Ovary (tissue), 9 donors: ENCODE data around the gene CSK. TPM values are rescaled to one million over a fixed set of nuclear protein-coding genes. Genes with fewer than 3 reads are reported as not detected.

ENCODE experiments used
- DNase-seq, 5 donors: peaks; one replicate each; pipeline ENCODE4 v3.0.0-alpha.2; 2019 to 2020
- H3K27ac ChIP-seq, 2 donors: fragments of 200-600 bp; one replicate each; pipeline versions ENCODE4 v1.5.1 to v1.8.0; 2019 to 2022
- H3K27me3 ChIP-seq: fragments of 200-600 bp; one replicate; pipeline ENCODE4 v1.8.0; 2022
- H3K36me3 ChIP-seq: fragments of 200-600 bp; sonication (generic); one replicate; pipeline ENCODE4 v1.5.1; 2019
- H3K4me1 ChIP-seq: one replicate; pipeline ENCODE4 v1.8.1; 2013; ENCODE audit warnings: mild to moderate bottlenecking, moderate library complexity; ENCODE audit not compliant: insufficient read depth
- H3K4me3 ChIP-seq: fragments of 200-600 bp; sonication (generic); one replicate; pipeline ENCODE4 v1.5.1; 2017
- H3K9me3 ChIP-seq, 2 donors: fragments of 200-600 bp in 1 of 2; sonication (generic) in 1 of 2; one replicate each; pipeline versions ENCODE4 v1.5.1 to v1.8.1; 2013 to 2019; ENCODE audit warnings: mild to moderate bottlenecking in 1 of 2, moderate library complexity in 1 of 2
- EP300 ChIP-seq: sonication (generic); formaldehyde crosslinking; IDR thresholded peaks from one replicate; pipeline ENCODE4 v1.6.1; 2017; ENCODE audit warnings: antibody characterized with exemption
- POLR2A ChIP-seq: fragments of 450-650 bp; IDR thresholded peaks from one replicate; pipeline ENCODE4 v1.6.1; 2017; ENCODE audit warnings: antibody characterized with exemption, mild to moderate bottlenecking, moderate library complexity
- WGBS, 3 donors: extraction: QIAGEN DNeasy Blood & Tissue Kit in 1 of 3; methylation state at CpG; one replicate each; pipeline versions ENCODE4 v1.1.5 to v1.1.7; 2013 to 2017; 5-methylcytosine and 5-hydroxymethylcytosine counted together
- intact Hi-C, 4 donors: fragments of 100-400 bp; cut with DNase I; formaldehyde crosslinking; loops; one replicate each; pipeline versions ENCODE4 v1.11.0 to v1.15.1; 2022 to 2023
- polyA plus RNA-seq, 2 donors: library from polyadenylated mRNA; stranded (reverse); fragments of 200-250 nt in 1 of 2; fragments of 350-450 nt in 1 of 2; fragmentation: Illumina TruSeq in 1 of 2; extraction: RNeasy Lipid Tissue Mini Kit (QIAGEN cat#74804) in 1 of 2; gene quantifications; one replicate each; pipeline ENCODE4 v1.2.3, GENCODE V29; 2013 to 2014
- total RNA-seq, 7 donors: library from RNA; depleted of rRNA in 2 of 7; stranded (reverse); fragments of >200 nt in 2 of 7; fragmentation: NEBNext Ultra II Directional in 3 of 7; extraction: Animal tissue kit (Norgen Biotek cat#: 25700) in 3 of 7; gene quantifications; one replicate each; pipeline versions ENCODE4 v1.1.0 to v1.2.4, GENCODE V29; 2016 to 2023
- TF ChIP-seq, protein P1 (sequence below), 3 donors: fragments of 450-650 bp in 2 of 3; fragments of 200-600 bp in 1 of 3; IDR thresholded peaks; one replicate each; pipeline versions ENCODE4 v1.5.1 to v1.8.0; 2016 to 2022; ENCODE audit warnings: antibody characterized with exemption in 3 of 3, mild to moderate bottlenecking in 1 of 3
- donor health status: DM: no; HTN: no; CAD: no; lungs with moderate emphysema.
- donor health status: DM: no; HTN: no; CAD: no.
- donor health status: Bipolar disorder and iron deficiency.
- donor health status: DM: yes; HTN: yes; CAD: no.
- donor health status: DM: no; HTN: no; CAD: no.
- donor health status: DM: yes; HTN: yes; CAD: no.

The CSK gene
- total and polyA plus RNA-seq, 9 donors, result 9.2 to 49.6 (median 41.1) TPM

DNA sequence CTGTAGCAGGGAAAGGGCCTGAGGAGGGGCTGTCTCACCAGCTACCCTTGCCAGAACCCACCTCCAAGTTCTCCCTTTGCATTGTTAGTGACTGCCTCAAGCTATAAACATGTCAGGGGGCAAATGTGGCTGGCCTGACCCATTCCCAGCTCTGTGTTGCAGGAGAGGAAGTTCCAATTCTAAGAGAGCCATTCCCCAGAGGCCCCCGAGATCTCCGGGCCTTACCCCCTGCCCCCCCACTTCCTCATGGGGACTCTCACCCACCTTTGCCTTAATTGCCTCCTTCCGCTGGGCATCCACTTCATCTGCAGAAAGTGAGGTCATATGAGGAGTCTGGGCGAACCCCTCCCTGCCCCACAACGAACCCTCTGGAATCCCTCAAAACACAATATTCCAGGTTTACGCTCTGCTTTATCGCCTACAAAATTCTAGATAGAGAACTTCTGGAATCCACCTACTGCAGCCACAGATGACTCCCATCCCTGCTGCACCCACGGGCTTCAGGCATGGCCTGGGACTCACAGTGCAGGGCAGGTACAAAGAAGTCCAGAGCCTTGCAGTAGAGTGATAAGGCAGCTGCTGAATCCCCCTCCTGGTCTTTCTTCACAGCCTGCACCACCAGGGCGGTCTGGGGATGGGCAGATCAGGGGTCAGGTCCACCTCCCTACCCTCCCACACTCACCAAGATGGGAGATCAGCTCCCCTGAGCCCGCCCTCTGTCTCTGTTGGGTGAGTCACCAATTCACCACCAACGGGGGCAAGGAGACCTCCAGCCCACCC, 57.1 kb downstream of the CSK start:
- Histone ChIP-seq H3K36me3 (no peaks in the 10 kb centered on the region), H3K27ac (no peak overlapping the region), H3K9me3 (no peaks in the 10 kb centered on the region), H3K27me3 (no peaks in the 10 kb centered on the region), H3K4me3 (no peak overlapping the region), H3K4me1 (peaks cover 4% of the 10 kb centered on the region)
- DNase-seq, result no peak
- intact Hi-C loops, result loop anchor here in 1 of 4 donors (5.0 kb wide), 1 partner anchor 57 kb away; the partner anchor contains the start of gene CSK
- WGBS, 3 donors, result 83 to 89% (median 86%) methylated on average over 11 of the region's 11 CpGs
- no peak for TF ChIP-seq POLR2A
- no peak for TF ChIP-seq EP300

DNA sequence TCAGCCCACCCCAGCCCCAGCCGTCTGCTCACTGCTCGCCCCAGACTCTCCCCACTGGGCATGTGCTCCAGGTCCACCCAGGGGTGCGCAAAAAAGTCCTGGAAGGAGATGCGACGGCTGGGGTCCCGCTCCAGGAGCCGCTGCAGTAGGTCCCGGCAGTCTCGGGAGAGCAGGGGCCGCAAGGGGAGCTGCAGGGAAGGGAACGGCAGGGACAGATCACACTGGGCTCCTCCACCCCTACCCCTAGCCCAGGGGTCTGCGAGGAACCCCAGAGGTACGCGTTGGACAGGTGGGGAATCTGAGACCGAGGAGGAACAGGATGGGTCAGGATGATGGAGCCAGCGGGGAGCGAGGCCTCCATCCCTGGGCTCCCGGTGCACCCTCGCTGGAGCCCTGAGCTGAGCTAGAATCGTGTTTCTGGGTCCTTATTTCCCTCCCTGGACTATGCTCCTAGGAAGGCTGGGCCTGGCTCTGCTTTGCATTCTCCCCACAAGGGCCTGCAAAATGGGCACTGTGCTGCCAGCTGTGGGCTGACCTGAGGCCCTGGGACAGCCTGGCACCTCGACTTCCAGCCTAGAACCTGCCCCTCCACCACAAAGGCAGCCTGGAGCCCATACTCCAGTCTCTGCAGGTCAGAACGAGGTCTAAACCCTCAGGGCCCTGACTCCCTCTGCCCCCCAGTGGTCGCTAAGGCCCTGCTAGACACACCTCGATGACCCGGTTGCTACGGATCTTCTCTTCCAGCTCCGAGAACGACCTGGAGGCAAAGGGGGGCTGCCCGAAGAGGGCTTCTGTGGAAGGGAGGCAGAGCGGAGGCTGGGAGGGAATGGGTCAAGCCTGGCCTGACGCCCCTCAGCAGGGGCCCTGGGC, 57.9 kb downstream of the CSK start:
- Histone ChIP-seq H3K4me1 (peaks cover 4% of the 10 kb centered on the region), H3K36me3 (no peaks in the 10 kb centered on the region), H3K9me3 (no peaks in the 10 kb centered on the region), H3K4me3 (no peak overlapping the region), H3K27me3 (no peaks in the 10 kb centered on the region), H3K27ac (no peak overlapping the region)
- intact Hi-C loops, result loop anchor here in 2 of 4 donors (5.0 to 10.0 kb wide), 2 partner anchors 57 to 65 kb away; partner anchors contain the start of genes CSK (in 2 of the 2) and FAM219B (in 1 of the 2)
- 83 to 88% (median 84%) methylated on average over 31 of the region's 31 CpGs for WGBS, 3 donors
- no peak for DNase-seq
- TF ChIP-seq, protein P1, sequence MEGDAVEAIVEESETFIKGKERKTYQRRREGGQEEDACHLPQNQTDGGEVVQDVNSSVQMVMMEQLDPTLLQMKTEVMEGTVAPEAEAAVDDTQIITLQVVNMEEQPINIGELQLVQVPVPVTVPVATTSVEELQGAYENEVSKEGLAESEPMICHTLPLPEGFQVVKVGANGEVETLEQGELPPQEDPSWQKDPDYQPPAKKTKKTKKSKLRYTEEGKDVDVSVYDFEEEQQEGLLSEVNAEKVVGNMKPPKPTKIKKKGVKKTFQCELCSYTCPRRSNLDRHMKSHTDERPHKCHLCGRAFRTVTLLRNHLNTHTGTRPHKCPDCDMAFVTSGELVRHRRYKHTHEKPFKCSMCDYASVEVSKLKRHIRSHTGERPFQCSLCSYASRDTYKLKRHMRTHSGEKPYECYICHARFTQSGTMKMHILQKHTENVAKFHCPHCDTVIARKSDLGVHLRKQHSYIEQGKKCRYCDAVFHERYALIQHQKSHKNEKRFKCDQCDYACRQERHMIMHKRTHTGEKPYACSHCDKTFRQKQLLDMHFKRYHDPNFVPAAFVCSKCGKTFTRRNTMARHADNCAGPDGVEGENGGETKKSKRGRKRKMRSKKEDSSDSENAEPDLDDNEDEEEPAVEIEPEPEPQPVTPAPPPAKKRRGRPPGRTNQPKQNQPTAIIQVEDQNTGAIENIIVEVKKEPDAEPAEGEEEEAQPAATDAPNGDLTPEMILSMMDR (IDR thresholded peaks at IDR 0.05), result no peak
- TF ChIP-seq POLR2A, result no peak
- no peak for TF ChIP-seq EP300

DNA sequence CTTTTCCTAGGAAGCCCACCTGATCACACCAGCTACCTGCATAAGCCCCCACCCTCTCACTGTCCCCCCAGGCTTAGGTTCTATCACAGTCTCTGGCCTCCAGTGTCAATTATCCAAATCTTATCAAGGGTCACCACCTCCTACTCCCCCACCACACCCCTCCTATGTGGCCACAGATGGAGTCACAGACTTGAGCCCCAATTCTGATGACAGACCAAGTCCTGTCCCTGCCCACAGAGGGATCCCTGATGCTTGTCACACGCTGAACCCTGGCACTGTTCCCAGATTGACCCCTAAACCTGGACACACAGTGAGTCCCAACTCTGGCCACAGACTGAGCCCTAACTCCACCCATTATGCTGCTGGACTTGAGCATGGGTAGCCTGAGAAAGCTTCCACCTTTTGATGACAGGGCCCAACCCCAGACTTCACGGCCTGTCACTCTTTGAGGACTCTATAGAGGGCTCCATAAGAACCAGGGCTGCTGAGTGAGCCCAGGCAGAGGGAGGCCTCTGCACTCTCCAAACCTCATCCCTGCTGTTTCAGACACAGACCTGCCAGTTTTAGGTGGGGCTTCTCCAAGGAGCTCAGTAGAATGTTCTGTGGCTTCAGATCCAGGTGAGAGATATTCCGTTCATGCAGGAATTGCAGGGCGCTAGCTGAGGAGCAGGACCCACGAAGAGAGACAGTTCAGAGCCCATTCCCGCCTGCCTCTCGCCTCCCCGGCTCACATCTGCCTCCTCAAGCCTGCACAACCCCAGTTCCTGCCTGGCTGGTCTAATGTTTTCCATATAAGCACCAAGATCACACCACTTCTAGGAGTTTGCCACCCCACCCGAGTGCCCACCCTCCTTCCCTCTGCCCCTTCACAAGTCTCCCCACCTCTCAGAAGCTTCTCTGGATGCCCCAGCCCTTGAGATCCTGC, 59.2 kb downstream of the CSK start:
- intact Hi-C loops, result loop anchor here in 2 of 4 donors (5.0 to 10.0 kb wide), 2 partner anchors 59 to 64 kb away; partner anchors contain the start of genes CSK (in 1 of the 2) and FAM219B (in 1 of the 2)
- 82 to 91% (median 88%) methylated on average over 9 of the region's 9 CpGs for WGBS, 3 donors
- TF ChIP-seq EP300 (no peak), POLR2A (no peak)
- TF ChIP-seq, protein P1 (IDR thresholded peaks at IDR 0.05), result no peak
- Histone ChIP-seq H3K4me1 (peaks cover 4% of the 10 kb centered on the region), H3K9me3 (no peaks in the 10 kb centered on the region), H3K27me3 (no peaks in the 10 kb centered on the region), H3K4me3 (no peak overlapping the region), H3K36me3 (no peaks in the 10 kb centered on the region), H3K27ac (no peak overlapping the region)
- no peak for DNase-seq

DNA sequence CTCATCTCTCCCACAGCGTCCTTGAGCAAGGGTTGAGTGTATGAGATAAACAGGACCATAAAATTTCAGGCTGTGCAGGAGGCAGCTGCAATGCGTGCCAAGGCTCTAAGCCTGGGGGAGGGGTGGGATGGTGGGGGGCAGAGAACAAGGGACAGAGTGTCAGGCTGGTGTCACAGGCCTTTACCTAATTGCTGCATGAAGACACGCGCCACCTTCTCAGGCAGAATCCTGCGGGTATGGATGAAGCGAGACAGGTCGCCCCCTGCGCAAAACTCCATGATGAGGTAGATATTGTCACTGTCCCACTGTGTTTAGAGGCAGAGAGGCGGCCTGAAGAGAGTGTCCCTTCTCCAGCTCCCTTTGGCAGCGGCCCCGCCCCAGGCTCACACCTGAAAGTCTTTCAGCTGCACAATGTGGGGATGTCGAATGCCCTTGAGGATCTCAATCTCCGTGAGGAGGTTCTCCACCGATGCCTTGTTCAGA, 60.1 kb downstream of the CSK start:
- no peaks in the 10 kb centered on the region for H3K36me3 ChIP-seq
- peaks cover 4% of the 10 kb centered on the region for H3K4me1 ChIP-seq
- no peaks in the 10 kb centered on the region for H3K9me3 ChIP-seq
- intact Hi-C loops, result loop anchor here in 2 of 4 donors (5.0 to 10.0 kb wide), 2 partner anchors 60 to 63 kb away; partner anchors contain the start of genes CSK (in 1 of the 2) and FAM219B (in 1 of the 2)
- WGBS, 3 donors, result 68 to 78% (median 71%) methylated on average over 14 of the region's 14 CpGs
- no peaks in the 10 kb centered on the region for H3K27me3 ChIP-seq
- DNase-seq, result peak in 3 of 5 donors; percentile 35 to 48 (median 45)
- H3K4me3 ChIP-seq, result peak overlapping the region; percentile 57
- H3K27ac ChIP-seq, result no peak overlapping the region
- TF ChIP-seq POLR2A, result no peak
- TF ChIP-seq, protein P1 (IDR thresholded peaks at IDR 0.05), result no peak
- no peak for TF ChIP-seq EP300
